GM21515 (cell line): ENCODE results near the gene PITPNM3.

Experiments
- ATAC-seq: cut with Tn5 transposase; IDR thresholded peaks from one replicate; pipeline ENCODE4 v1.9.1; 2021; ENCODE audit not compliant: unreplicated experiment

The PITPNM3 gene

GRCh38 chr17:6421700-6422604 lies 134.4 kb downstream of the PITPNM3 start:
- no peak for ATAC-seq

- ATAC-seq: no peak
These were observed 136.1 kb downstream of the PITPNM3 start for GRCh38 chr17:6420173-6420641.

- ATAC-seq: no peak
These were observed 140.7 kb downstream of the PITPNM3 start for GRCh38 chr17:6415616-6416015.

- ATAC-seq: no peak
These were observed 143.3 kb downstream of the PITPNM3 start for GRCh38 chr17:6413065-6413464.

GRCh38 chr17:6408735-6409134 lies 147.6 kb downstream of the PITPNM3 start:
- no peak for ATAC-seq

DNA sequence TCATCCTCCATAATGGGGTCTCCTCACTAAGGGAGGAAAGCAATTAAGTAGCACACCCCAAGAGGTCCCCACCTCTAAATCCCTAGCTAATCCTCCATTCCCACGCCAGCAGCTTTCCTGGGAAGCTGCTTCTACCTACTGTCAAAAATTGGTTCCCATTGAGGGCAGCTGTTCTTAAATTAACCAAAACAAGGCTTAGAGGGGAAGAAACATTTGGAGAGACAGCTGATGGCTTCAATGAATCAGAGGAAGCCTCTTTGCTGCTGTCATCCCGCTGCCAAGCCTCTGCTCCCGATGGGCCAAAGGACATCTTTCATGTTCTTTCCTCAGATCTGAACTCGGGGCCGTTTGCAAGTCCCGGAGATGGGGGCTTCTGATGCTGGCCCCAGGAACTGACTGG lies 148.1 kb downstream of the PITPNM3 start:
- no peak for ATAC-seq

DNA sequence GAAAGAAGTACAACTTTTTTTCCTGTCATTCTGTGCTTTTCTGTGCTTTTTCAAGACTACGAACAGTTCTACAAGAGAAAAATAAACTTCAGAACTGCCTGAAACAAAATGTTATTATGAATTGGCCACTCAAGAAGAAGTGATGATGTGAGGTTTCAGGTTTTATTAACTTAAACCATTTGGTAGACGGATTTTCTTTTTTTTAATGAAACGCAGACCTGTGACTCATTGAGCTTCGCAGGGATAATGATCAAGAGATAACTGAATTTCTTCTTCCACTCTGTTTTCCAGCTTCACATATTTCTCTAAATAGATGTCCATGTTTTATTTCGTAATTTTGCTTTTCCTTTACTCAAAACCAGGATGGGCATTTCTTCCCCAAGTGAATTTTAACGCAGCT lies 154.1 kb downstream of the PITPNM3 start:
- ATAC-seq: no peak
